ENCODE results near the gene FNBP1L.

DNA sequence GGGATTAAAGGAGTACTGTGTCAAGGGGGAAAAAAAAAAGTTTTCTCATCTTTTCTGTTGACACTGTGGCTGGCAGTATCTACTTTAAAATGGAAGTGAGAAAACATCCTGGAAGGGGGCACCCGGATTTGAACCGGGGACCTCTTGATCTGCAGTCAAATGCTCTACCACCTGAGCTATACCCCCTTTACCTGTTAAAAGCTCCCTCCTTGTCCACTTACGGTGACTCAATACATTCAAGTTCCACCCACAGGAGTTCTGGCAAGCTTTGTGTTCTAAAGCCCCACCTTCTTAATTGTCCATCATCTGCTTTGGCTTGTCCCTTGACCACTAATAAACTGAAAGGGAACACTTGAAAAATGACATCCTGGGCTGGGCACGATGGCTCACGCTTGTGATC lies 68.2 kb downstream of the FNBP1L start:
- TF ChIP-seq POLR2A (IDR thresholded peaks at IDR 0.05) (no peak), POLR2AphosphoS5 (IDR thresholded peaks at IDR 0.05) (no peak)
- TF ChIP-seq, protein P1, sequence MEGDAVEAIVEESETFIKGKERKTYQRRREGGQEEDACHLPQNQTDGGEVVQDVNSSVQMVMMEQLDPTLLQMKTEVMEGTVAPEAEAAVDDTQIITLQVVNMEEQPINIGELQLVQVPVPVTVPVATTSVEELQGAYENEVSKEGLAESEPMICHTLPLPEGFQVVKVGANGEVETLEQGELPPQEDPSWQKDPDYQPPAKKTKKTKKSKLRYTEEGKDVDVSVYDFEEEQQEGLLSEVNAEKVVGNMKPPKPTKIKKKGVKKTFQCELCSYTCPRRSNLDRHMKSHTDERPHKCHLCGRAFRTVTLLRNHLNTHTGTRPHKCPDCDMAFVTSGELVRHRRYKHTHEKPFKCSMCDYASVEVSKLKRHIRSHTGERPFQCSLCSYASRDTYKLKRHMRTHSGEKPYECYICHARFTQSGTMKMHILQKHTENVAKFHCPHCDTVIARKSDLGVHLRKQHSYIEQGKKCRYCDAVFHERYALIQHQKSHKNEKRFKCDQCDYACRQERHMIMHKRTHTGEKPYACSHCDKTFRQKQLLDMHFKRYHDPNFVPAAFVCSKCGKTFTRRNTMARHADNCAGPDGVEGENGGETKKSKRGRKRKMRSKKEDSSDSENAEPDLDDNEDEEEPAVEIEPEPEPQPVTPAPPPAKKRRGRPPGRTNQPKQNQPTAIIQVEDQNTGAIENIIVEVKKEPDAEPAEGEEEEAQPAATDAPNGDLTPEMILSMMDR (IDR thresholded peaks at IDR 0.05) = no peak
